Germinal center (tissue), 1 donor: ENCODE measurements around the gene PLEKHJ1.

Experiments
- DNase-seq: peaks from one replicate; pipeline ENCODE4 v3.0.0; 2012; ENCODE audit warnings: mixed read lengths, low spot score

The PLEKHJ1 gene

GRCh38 chr19:2269244-2270156, 33.4 kb upstream of the PLEKHJ1 start:
- DNase-seq, result peak; percentile 100

GRCh38 chr19:2268861-2269243, 32.7 kb upstream of the PLEKHJ1 start:
- DNase-seq, result no peak

GRCh38 chr19:2268480-2268830, 32.3 kb upstream of the PLEKHJ1 start:
- no peak for DNase-seq

- DNase-seq, result peak; percentile 61
These were observed 30.3 kb upstream of the PLEKHJ1 start for GRCh38 chr19:2266183-2266993.

- no peak for DNase-seq
These were observed 25.5 kb upstream of the PLEKHJ1 start for GRCh38 chr19:2261438-2262172.

GRCh38 chr19:2260341-2260805, 24.2 kb upstream of the PLEKHJ1 start:
- no peak for DNase-seq

GRCh38 chr19:2259336-2259735, 23.2 kb upstream of the PLEKHJ1 start:
- no peak for DNase-seq

GRCh38 chr19:2255982-2256685, 20.0 kb upstream of the PLEKHJ1 start, which contains the start of gene JSRP1:
JSRP1 (minus strand) TSS chr19:2256417; CDS start chr19:2255314, 1,103 bp downstream.
- DNase-seq, result no peak

GRCh38 chr19:2255112-2255845, 19.1 kb upstream of the PLEKHJ1 start:
- no peak for DNase-seq

GRCh38 chr19:2254064-2254872, 18.1 kb upstream of the PLEKHJ1 start:
- DNase-seq, result no peak

GRCh38 chr19:2253106-2254063, 17.3 kb upstream of the PLEKHJ1 start:
- DNase-seq, result no peak

GRCh38 chr19:2252797-2253105, 16.6 kb upstream of the PLEKHJ1 start:
- no peak for DNase-seq

GRCh38 chr19:2252055-2252796, 16.1 kb upstream of the PLEKHJ1 start:
- no peak for DNase-seq

GRCh38 chr19:2251106-2252054, 15.3 kb upstream of the PLEKHJ1 start:
- no peak for DNase-seq

- DNase-seq, result no peak
These were observed 14.6 kb upstream of the PLEKHJ1 start for GRCh38 chr19:2250766-2251105.

- DNase-seq, result no peak
These were observed 14.0 kb upstream of the PLEKHJ1 start for GRCh38 chr19:2249880-2250765.
